ENCODE results near the gene CYB561.

The CYB561 gene

GRCh38 chr17:63445954-63446752, at the start of gene CYB561:
Gene CYB561 (minus strand): TSS chr17:63446306. CDS start chr17:63437547, 8,759 bp downstream.
- DNase-seq (ENCODE audit: low spot score): peak; percentile 95

DNA sequence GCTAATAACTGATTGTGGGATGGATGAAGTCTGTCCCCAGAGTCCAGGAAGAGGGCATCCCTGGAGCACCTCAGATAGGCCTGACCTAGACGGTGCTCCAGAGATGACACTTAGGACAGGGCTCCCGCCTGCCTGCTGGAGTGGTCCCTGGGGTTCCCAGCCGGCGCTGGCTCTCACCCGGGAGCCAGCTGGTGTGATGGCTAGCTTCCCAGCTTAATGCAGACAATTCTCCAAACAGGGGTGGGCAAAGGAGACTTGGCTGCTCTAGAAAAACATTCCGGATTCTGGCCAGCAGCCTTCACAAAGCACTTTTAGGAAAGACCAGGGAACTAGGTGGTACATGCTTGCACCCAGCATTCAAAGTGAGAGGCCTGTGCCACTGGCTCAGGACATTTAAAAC, 49.4 kb upstream of the CYB561 start:
- DNase-seq (ENCODE audit: low spot score): no peak

DNA sequence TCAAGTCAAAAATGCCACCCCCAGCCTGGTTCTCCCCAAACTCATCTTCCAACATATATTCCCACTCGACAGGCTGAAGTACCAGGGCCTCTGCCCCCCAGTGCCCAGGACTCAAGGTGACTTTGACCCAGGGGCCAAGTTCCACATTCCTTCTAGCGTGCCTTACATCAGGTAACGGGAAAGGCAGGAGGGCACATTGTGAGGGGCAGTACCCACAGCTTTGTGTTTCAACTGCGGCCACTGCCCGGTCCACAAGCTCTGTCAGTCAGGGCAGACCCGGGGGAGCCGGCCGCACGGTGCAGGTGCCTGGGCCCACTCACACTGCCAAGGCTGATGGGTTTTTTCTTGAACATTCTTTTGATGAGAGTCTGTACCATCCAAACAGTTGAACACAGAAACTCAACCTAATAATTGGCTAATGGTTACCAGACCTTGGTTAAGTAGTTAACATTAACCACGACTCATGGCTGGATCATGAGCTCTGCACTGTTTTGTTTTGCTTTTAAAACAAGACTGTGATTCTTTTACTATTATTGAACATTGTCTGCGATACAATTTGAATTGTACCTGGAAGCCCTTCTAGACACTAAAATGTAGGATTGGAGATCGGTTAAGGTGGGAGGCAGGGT, 48.3 kb upstream of the CYB561 start:
- DNase-seq (ENCODE audit: low spot score): no peak

GRCh38 chr17:63493411-63493810, 47.3 kb upstream of the CYB561 start:
- DNase-seq (ENCODE audit: low spot score): no peak

DNA sequence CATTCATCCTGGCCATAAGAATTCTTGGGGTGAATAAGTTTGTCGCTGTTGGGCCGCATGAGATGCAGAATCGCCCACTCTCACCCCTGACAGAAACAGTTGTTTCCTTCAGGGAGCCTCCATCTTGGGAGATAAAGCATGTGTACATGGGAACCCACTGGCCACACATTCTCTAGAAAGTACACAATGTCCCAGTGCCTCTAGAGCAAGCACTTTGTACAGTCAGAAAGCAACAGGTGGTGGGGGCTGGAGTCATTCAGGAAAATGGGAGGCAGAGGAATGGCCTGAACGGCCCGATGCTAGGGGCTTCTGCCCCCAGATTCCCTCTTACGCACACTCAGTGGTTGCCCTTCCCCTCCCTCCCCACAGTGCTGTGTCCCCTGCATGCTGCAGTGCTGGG, 46.8 kb upstream of the CYB561 start:
- DNase-seq (ENCODE audit: low spot score): no peak

- no peak for DNase-seq (ENCODE audit: low spot score)
Measured at GRCh38 chr17:63491977-63492618, 46.0 kb upstream of the CYB561 start.

DNA sequence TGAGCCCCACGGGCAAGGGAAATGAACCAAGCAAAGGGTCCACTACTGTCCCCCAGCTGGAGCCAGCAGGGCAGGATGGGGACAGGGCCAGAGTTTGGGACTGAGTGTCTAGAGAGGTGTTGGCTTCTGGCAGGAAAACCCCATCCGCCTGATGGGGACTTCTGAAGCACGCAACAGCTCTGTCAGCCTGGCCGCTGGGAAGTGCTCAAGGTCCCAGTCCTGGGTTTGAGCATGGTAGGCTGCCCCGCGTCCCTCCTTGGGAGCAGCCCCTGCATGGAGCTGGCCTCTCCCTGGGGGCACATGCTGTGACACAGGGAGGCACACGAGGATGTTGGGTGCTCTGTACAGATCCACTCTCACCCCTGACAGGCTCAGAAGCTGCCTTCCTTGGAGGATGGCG, 45.3 kb upstream of the CYB561 start:
- no peak for DNase-seq (ENCODE audit: low spot score)

DNA sequence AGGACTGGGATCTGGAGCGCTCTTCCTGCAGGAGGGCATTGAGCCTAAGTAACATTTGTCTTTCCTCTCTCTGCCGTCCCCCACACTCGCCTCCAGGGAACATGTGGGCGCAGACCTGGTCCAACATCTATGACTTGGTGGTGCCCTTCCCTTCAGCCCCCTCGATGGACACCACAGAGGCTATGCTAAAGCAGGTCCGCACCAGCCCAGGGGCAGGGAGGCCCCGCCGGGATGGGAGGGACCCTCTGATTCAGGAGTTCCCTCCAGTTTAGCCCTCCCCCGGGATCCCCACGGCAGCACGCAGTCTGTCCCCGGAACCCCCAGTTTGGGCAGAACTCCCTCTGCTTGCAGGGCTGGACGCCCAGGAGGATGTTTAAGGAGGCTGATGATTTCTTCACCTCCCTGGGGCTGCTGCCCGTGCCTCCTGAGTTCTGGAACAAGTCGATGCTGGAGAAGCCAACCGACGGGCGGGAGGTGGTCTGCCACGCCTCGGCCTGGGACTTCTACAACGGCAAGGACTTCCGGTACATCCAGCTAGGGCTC, 44.8 kb upstream of the CYB561 start:
- no peak for DNase-seq (ENCODE audit: low spot score)

DNA sequence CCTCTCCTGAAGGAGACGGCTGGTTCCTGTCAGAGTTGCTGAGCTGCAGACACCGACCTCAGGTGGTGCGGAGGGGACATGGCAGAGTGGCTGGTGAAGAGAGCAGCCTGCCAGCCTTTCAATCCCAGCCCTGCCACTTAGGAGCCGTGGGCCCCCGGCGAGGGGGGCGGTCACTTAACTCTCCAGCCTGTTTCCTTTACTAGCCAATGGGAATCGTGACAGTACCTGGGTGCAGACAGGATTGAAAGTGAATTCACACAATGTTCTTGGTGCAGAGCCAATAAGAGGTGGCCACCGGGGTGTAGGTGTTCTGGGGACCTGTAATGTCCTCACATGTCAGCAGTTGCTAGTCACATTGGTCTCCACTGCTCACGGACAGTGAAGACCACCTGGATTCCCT, 44.2 kb upstream of the CYB561 start:
- no peak for DNase-seq (ENCODE audit: low spot score)

DNA sequence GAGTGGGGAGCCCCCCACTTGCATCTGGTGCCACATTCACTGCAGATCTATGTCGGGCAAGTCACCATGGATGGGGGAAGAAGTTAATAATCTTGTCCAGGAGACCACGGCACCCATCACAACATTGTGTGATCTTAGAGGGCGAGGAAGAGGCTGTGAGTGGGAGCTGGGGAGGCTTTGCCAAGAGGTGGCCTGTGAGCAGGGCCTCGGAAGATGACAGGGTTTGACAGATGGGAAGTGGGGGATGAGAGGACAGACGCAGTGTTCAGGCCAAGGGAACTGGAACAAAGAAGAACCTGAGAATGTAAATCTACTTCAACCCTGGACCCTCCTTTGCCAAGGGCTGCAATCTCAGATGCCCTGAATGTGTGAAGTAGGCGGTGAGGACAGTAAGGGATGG, 43.2 kb upstream of the CYB561 start:
- DNase-seq (ENCODE audit: low spot score): no peak

DNA sequence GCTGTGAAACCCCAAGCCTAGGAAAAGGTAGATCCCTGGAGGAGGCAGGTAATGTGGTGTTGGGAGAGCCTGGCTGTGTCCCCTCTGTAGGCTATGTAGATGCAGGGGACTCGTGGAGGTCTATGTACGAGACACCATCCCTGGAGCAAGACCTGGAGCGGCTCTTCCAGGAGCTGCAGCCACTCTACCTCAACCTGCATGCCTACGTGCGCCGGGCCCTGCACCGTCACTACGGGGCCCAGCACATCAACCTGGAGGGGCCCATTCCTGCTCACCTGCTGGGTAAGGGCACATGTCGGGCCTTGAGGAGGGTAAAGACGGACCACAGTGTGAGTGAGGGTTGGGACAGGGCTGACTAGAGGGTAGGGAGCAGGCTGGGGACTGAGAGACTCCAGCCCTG, 42.7 kb upstream of the CYB561 start:
- DNase-seq (ENCODE audit: low spot score): no peak

- no peak for DNase-seq (ENCODE audit: low spot score)
Measured at GRCh38 chr17:63487014-63487339, 40.9 kb upstream of the CYB561 start.

DNA sequence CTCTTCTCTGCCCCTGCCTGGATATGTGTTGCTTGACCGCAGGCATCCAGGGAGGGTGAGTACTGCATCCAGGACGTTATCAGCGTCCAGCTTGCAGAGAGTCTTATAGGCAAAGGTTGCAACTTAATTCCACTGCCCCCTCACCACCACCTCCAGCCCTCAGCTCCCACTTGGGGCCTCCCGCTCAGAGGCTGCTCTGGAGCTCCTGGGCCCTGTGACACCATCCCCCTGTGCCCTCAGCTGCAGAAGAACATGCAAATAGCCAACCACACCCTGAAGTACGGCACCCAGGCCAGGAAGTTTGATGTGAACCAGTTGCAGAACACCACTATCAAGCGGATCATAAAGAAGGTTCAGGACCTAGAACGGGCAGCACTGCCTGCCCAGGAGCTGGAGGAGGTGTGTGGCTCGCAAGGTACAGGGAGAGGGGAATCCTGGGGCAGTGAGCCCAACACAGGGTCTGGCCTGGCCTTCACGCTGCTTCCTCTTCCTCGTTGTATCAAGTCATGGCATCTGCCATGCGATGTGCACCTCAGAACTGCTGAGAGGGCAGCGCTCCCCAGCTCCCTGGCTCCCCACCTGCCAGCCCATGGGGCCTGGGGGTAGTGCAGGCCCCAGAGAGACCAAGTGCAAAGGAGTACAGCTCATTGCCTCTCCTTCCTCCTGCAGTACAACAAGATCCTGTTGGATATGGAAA, 40.4 kb upstream of the CYB561 start:
- no peak for DNase-seq (ENCODE audit: low spot score)

DNA sequence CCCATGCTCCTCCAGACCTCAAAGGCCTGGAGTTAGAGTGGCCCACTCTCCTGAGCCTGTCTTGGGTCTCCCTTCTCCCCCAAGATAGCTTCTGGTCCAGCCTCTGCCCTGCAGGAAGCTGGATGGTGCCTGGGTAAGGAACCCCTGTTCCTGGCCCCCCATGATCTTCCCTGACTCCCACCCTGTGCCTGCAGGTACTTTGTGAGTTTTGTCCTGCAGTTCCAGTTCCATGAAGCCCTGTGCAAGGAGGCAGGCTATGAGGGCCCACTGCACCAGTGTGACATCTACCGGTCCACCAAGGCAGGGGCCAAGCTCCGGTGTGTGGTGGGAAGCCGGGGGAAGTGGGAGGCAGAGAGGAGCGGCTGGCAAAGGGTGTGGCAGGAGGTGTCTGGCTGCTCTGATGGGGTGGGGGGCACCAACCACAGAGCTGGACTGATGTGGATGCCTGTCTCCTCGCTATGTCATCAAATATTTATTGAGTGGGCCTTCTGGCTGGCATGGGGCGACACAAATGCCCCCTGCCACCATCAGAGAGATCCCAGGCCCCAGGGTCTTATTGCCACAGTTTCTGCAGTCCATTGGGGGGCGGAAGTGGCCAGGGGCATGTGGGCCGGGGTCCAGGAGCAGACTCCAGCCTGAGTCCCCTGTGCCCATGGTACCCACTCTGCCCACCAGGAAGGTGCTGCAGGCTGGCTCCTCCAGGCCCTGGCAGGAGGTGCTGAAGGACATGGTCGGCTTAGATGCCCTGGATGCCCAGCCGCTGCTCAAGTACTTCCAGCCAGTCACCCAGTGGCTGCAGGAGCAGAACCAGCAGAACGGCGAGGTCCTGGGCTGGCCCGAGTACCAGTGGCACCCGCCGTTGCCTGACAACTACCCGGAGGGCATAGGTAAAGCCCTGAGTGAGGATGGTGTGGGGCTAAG, 37.8 kb upstream of the CYB561 start:
- no peak for DNase-seq (ENCODE audit: low spot score)

- DNase-seq (ENCODE audit: low spot score): no peak
Measured at GRCh38 chr17:63483038-63483437, 36.9 kb upstream of the CYB561 start.

- no peak for DNase-seq (ENCODE audit: low spot score)
Measured at GRCh38 chr17:63482509-63482908, 36.4 kb upstream of the CYB561 start.

DNA sequence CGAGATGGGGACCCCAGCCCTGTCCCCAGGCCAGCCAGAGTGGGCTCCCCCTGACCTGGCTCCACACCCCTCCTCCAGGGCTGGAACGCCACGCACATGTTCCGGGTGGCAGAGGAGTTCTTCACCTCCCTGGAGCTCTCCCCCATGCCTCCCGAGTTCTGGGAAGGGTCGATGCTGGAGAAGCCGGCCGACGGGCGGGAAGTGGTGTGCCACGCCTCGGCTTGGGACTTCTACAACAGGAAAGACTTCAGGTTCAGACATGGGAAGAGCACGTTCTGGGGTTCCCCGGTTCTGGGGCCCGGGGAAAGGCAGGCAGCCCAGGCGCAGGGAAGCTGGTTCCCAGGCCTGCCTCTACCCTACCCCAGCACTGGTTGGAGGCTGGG, 35.4 kb upstream of the CYB561 start:
- DNase-seq (ENCODE audit: low spot score): no peak

- no peak for DNase-seq (ENCODE audit: low spot score)
Measured at GRCh38 chr17:63480826-63481487, 34.9 kb upstream of the CYB561 start.

DNA sequence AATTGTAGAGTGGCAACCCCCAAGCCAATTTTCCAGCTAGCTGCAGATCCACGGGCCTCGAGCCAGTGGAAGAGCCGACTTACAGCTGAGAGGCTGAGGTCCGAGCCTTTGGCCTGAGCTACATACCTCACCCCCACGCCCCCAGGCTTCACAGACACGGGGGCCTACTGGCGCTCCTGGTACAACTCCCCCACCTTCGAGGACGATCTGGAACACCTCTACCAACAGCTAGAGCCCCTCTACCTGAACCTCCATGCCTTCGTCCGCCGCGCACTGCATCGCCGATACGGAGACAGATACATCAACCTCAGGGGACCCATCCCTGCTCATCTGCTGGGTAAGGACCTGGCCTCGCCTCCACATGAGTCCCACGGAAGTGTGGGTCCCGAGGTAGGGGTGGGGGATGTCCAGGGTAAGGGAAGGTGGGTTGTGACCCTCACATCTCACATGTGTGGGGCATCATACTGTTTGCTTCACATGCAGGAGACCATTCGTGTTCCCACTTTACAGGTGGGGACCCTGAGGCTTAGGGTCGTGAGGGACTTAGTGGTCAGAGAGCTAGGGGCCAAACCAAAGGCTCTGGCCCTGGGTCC, 34.2 kb upstream of the CYB561 start:
- no peak for DNase-seq (ENCODE audit: low spot score)

- DNase-seq (ENCODE audit: low spot score): no peak
Measured at GRCh38 chr17:63479495-63480184, 33.5 kb upstream of the CYB561 start.

Data from GM03348 (cell line).